ENCODE results near the gene EAPP.

EAPP gene

GRCh38 chr14:34539407-34540180 is at the start of gene EAPP:
Gene EAPP, minus strand, starts transcription at chr14:34539701. Its CDS starts 73 bp downstream, at chr14:34539628.
- POLR2A ChIA-PET, result no interaction called here
- peak; percentile 96 for DNase-seq (ENCODE audit: extremely low spot score)
- TF ChIP-seq SUZ12 (IDR thresholded peaks at IDR 0.05), result no peak
- no peak for TF ChIP-seq NFRKB (IDR thresholded peaks at IDR 0.05)
- no peak for TF ChIP-seq FOXA1 (IDR thresholded peaks at IDR 0.05)
- peak; percentile 68 for TF ChIP-seq ELF4 (IDR thresholded peaks at IDR 0.05)
- TF ChIP-seq L3MBTL2 (conservative IDR thresholded peaks at IDR 0.05), result peak; percentile 55; the same call in 1 of the 2 replicates
- peak; percentile 74; the same call in 1 of the 2 replicates for TF ChIP-seq FOXK2 (IDR thresholded peaks at IDR 0.05)
- TF ChIP-seq ZNF384 (IDR thresholded peaks at IDR 0.05), result 0 out of 2 replicates have a peak, but pooled peaks have one; percentile 21
- CTCF ChIA-PET, result interaction anchor here (0.5 kb wide), 1 partner anchor 175 kb away, joined by 3 read pairs; no protein-coding TSS in a partner anchor

- ChIA-PET POLR2A (no interaction called here), CTCF (no interaction called here)
Observed at GRCh38 chr14:34583525-34583924, 44.0 kb upstream of the EAPP start.

GRCh38 chr14:34582117-34582680 is 42.7 kb upstream of the EAPP start:
- no peak for DNase-seq (ENCODE audit: extremely low spot score)
- TF ChIP-seq ZNF384 (IDR thresholded peaks at IDR 0.05), result no peak
- no peak for TF ChIP-seq ELF4 (IDR thresholded peaks at IDR 0.05)
- no peak for TF ChIP-seq HDGF (IDR thresholded peaks at IDR 0.05; ENCODE audit: borderline replicate concordance)
- TF ChIP-seq L3MBTL2 (conservative IDR thresholded peaks at IDR 0.05), result no peak
- no peak for TF ChIP-seq FOXK2 (IDR thresholded peaks at IDR 0.05)
- no peak for TF ChIP-seq TARDBP (IDR thresholded peaks at IDR 0.05)
- no peak for TF ChIP-seq SP1 (IDR thresholded peaks at IDR 0.05)
- TF ChIP-seq BHLHE40 (IDR thresholded peaks at IDR 0.05; ENCODE audit: borderline replicate concordance), result no peak
- TF ChIP-seq ARNT (IDR thresholded peaks at IDR 0.05), result no peak
- POLR2A ChIA-PET, result no interaction called here
- CTCF ChIA-PET, result no interaction called here

More at GRCh38 chr14:34583525-34583924, 44.0 kb upstream of the EAPP start:
- DNase-seq (ENCODE audit: extremely low spot score), result no peak
- TF ChIP-seq ELF4 (IDR thresholded peaks at IDR 0.05) (no peak), BHLHE40 (IDR thresholded peaks at IDR 0.05; ENCODE audit: borderline replicate concordance) (no peak), FOXM1 (IDR thresholded peaks at IDR 0.05; ENCODE audit: borderline replicate concordance) (no peak)

GRCh38 chr14:34580381-34580780 is 40.9 kb upstream of the EAPP start:
- no peak for DNase-seq (ENCODE audit: extremely low spot score)
- ChIA-PET CTCF (no interaction called here), POLR2A (no interaction called here)
- TF ChIP-seq PKNOX1 (IDR thresholded peaks at IDR 0.05) (no peak), NFRKB (IDR thresholded peaks at IDR 0.05) (no peak), L3MBTL2 (conservative IDR thresholded peaks at IDR 0.05) (no peak), FOXM1 (IDR thresholded peaks at IDR 0.05; ENCODE audit: borderline replicate concordance) (no peak), LEF1 (IDR thresholded peaks at IDR 0.05; ENCODE audit: borderline replicate concordance) (no peak), SUZ12 (IDR thresholded peaks at IDR 0.05) (no peak), ARNT (IDR thresholded peaks at IDR 0.05) (no peak), FOXA1 (IDR thresholded peaks at IDR 0.05) (no peak), FOXK2 (IDR thresholded peaks at IDR 0.05) (no peak), CTBP1 (IDR thresholded peaks at IDR 0.05; ENCODE audit: borderline replicate concordance) (no peak), ZNF384 (IDR thresholded peaks at IDR 0.05) (no peak), SP1 (IDR thresholded peaks at IDR 0.05) (no peak), ELF4 (IDR thresholded peaks at IDR 0.05) (no peak), HDGF (IDR thresholded peaks at IDR 0.05; ENCODE audit: borderline replicate concordance) (no peak)

- POLR2A ChIA-PET, result no interaction called here
Observed at GRCh38 chr14:34571771-34572170, 32.3 kb upstream of the EAPP start.

GRCh38 chr14:34569750-34570149 is 30.2 kb upstream of the EAPP start:
- TF ChIP-seq PKNOX1 (IDR thresholded peaks at IDR 0.05) (no peak), FOXK2 (IDR thresholded peaks at IDR 0.05) (no peak), FOXA1 (IDR thresholded peaks at IDR 0.05) (no peak), SP1 (IDR thresholded peaks at IDR 0.05) (no peak), FOXM1 (IDR thresholded peaks at IDR 0.05; ENCODE audit: borderline replicate concordance) (no peak), BHLHE40 (IDR thresholded peaks at IDR 0.05; ENCODE audit: borderline replicate concordance) (no peak), HDGF (IDR thresholded peaks at IDR 0.05; ENCODE audit: borderline replicate concordance) (no peak), TARDBP (IDR thresholded peaks at IDR 0.05) (no peak), SUZ12 (IDR thresholded peaks at IDR 0.05) (no peak), ARNT (IDR thresholded peaks at IDR 0.05) (no peak), ZNF384 (IDR thresholded peaks at IDR 0.05) (no peak), L3MBTL2 (conservative IDR thresholded peaks at IDR 0.05) (no peak), NFRKB (IDR thresholded peaks at IDR 0.05) (no peak), CTBP1 (IDR thresholded peaks at IDR 0.05; ENCODE audit: borderline replicate concordance) (no peak), ELF4 (IDR thresholded peaks at IDR 0.05) (no peak), LEF1 (IDR thresholded peaks at IDR 0.05; ENCODE audit: borderline replicate concordance) (no peak)
- POLR2A ChIA-PET, result no interaction called here
- CTCF ChIA-PET, result no interaction called here
- no peak for DNase-seq (ENCODE audit: extremely low spot score)

More at GRCh38 chr14:34571771-34572170, 32.3 kb upstream of the EAPP start:
- CTCF ChIA-PET, result no interaction called here
- TF ChIP-seq HDGF (IDR thresholded peaks at IDR 0.05; ENCODE audit: borderline replicate concordance) (no peak), CTBP1 (IDR thresholded peaks at IDR 0.05; ENCODE audit: borderline replicate concordance) (no peak), TARDBP (IDR thresholded peaks at IDR 0.05) (no peak), PKNOX1 (IDR thresholded peaks at IDR 0.05) (no peak), NFRKB (IDR thresholded peaks at IDR 0.05) (no peak), L3MBTL2 (conservative IDR thresholded peaks at IDR 0.05) (no peak), LEF1 (IDR thresholded peaks at IDR 0.05; ENCODE audit: borderline replicate concordance) (no peak), SP1 (IDR thresholded peaks at IDR 0.05) (no peak), FOXA1 (IDR thresholded peaks at IDR 0.05) (no peak), SUZ12 (IDR thresholded peaks at IDR 0.05) (no peak), FOXK2 (IDR thresholded peaks at IDR 0.05) (no peak), BHLHE40 (IDR thresholded peaks at IDR 0.05; ENCODE audit: borderline replicate concordance) (no peak), ELF4 (IDR thresholded peaks at IDR 0.05) (no peak), ZNF384 (IDR thresholded peaks at IDR 0.05) (no peak), FOXM1 (IDR thresholded peaks at IDR 0.05; ENCODE audit: borderline replicate concordance) (no peak), ARNT (IDR thresholded peaks at IDR 0.05) (no peak)
- DNase-seq (ENCODE audit: extremely low spot score), result no peak
